HG02571 (cell line): ENCODE results near the gene ZG16.
"Not testable (repeated sequence)": the region's sequence is repeated elsewhere in the genome, so short reads cannot be mapped to it uniquely, and the experiment has no call there.

ENCODE experiments used
- ATAC-seq: cut with Tn5 transposase; IDR thresholded peaks from one replicate; pipeline ENCODE4 v1.9.1; 2021; ENCODE audit warnings: mild to moderate bottlenecking, moderate library complexity; ENCODE audit not compliant: unreplicated experiment

The ZG16 gene

GRCh38 chr16:29783094-29783953 lies 5.3 kb downstream of the ZG16 start:
- ATAC-seq = not testable (repeated sequence)

- no peak for ATAC-seq
Measured at GRCh38 chr16:29784157-29784556, 6.1 kb downstream of the ZG16 start.

GRCh38 chr16:29784901-29785500 lies 6.9 kb downstream of the ZG16 start:
- no peak for ATAC-seq

- not testable (repeated sequence) for ATAC-seq
Measured at GRCh38 chr16:29787155-29787554, 9.1 kb downstream of the ZG16 start.

- no peak for ATAC-seq
Measured at GRCh38 chr16:29789775-29790182, 11.7 kb downstream of the ZG16 start.

GRCh38 chr16:29790183-29790948 lies 12.3 kb downstream of the ZG16 start, which contains the start of gene KIF22:
Gene KIF22, plus strand, starts transcription at chr16:29790751. Its CDS starts 9 bp downstream, at chr16:29790760.
- peak; percentile 93 for ATAC-seq

GRCh38 chr16:29790949-29791844 lies 13.1 kb downstream of the ZG16 start:
- ATAC-seq = peak; percentile 28

- no peak for ATAC-seq
Measured at GRCh38 chr16:29791845-29792807, 14.1 kb downstream of the ZG16 start.

GRCh38 chr16:29793153-29793552 lies 15.1 kb downstream of the ZG16 start:
- ATAC-seq = not testable (repeated sequence)

- no peak for ATAC-seq
Measured at GRCh38 chr16:29794231-29794710, 16.2 kb downstream of the ZG16 start.

GRCh38 chr16:29802416-29802935 lies 24.4 kb downstream of the ZG16 start:
- ATAC-seq = no peak

- ATAC-seq = no peak
Measured at GRCh38 chr16:29804020-29804419, 26.0 kb downstream of the ZG16 start.

GRCh38 chr16:29804455-29805231 lies 26.6 kb downstream of the ZG16 start:
- ATAC-seq = no peak

- ATAC-seq = peak; percentile 46
Measured at GRCh38 chr16:29805232-29806098, 27.4 kb downstream of the ZG16 start.

GRCh38 chr16:29806099-29806579 lies 28.1 kb downstream of the ZG16 start, which contains the start of gene MAZ:
Gene MAZ, plus strand, starts transcription at chr16:29806529. Its CDS starts 173 bp downstream, at chr16:29806702.
- no peak for ATAC-seq

- no peak for ATAC-seq
Measured at GRCh38 chr16:29806641-29807425, 28.8 kb downstream of the ZG16 start.
